Esophagus (tissue), 2 donors: ENCODE measurements around the gene ACAP2. TPM values are rescaled to one million over a fixed set of nuclear protein-coding genes. Genes with fewer than 3 reads are reported as not detected.
A peak's percentile ranks its signal among the peaks of the same experiment; 100 is the strongest.
"Not testable (repeated sequence)": the region's sequence is repeated elsewhere in the genome, so short reads cannot be mapped to it uniquely, and the experiment has no call there.

Source experiments
- H3K27ac ChIP-seq, 2 donors: one replicate each; pipeline ENCODE4 v1.5.1; 2013; ENCODE audit warnings: low read depth in 2 of 2, mild to moderate bottlenecking in 2 of 2, inconsistent platforms in 1 of 2, low read length in 1 of 2, moderate library complexity in 1 of 2
- H3K27me3 ChIP-seq, 2 donors: one replicate each; pipeline ENCODE4 v1.6.1; 2013; ENCODE audit warnings: low read length in 2 of 2, control low read depth in 1 of 2, mild to moderate bottlenecking in 1 of 2; ENCODE audit not compliant: insufficient read depth in 2 of 2, control insufficient read depth in 1 of 2
- H3K36me3 ChIP-seq, 2 donors: one replicate each; pipeline ENCODE4 v1.6.1; 2013; ENCODE audit warnings: low read length in 1 of 2; ENCODE audit not compliant: control insufficient read depth in 2 of 2, insufficient read depth in 2 of 2
- H3K4me1 ChIP-seq, 2 donors: one replicate each; pipeline ENCODE4 v1.6.1; 2013; ENCODE audit warnings: low read length in 1 of 2; ENCODE audit not compliant: control insufficient read depth in 2 of 2, insufficient read depth in 2 of 2
- H3K4me3 ChIP-seq, 2 donors: one replicate each; pipeline ENCODE4 v1.5.1; 2013; ENCODE audit warnings: low read length in 2 of 2, mild to moderate bottlenecking in 2 of 2, low read depth in 1 of 2, moderate library complexity in 1 of 2
- H3K9me3 ChIP-seq, 2 donors: one replicate each; pipeline ENCODE4 v1.6.1; 2013; ENCODE audit warnings: mild to moderate bottlenecking in 2 of 2, low read depth in 1 of 2, low read length in 1 of 2, moderate library complexity in 1 of 2; ENCODE audit not compliant: control insufficient read depth in 2 of 2, insufficient read depth in 1 of 2
- WGBS, 2 donors: extraction: QIAGEN DNeasy Blood & Tissue Kit; methylation state at CpG; one replicate each; pipeline ENCODE4 v1.1.7; 2013; 5-methylcytosine and 5-hydroxymethylcytosine counted together
- polyA plus RNA-seq, 2 donors: library from polyadenylated mRNA; stranded (reverse); fragments of 200-250 nt; gene quantifications; one replicate each; pipeline ENCODE4 v1.2.3, GENCODE V29; 2013
- donor health status: healthy with polysubstance abuse.
- donor health status: Bipolar disorder and iron deficiency.

Gene ACAP2
- polyA plus RNA-seq, 2 donors, result 11.9 to 12.5 TPM

GRCh38 chr3:195365371-195365770, 77.4 kb downstream of the ACAP2 start:
- Histone ChIP-seq H3K9me3 (no peaks in the 10 kb centered on the region), H3K27me3 (no peaks in the 10 kb centered on the region), H3K27ac (no peak overlapping the region), H3K4me1 (no peaks in the 10 kb centered on the region), H3K36me3 (peaks cover 0 to 2% of the 10 kb centered on the region in 2 donors), H3K4me3 (no peak overlapping the region)
- 93 to 94% methylated on average over 2 of the region's 2 CpGs for WGBS, 2 donors

- 70 to 76% methylated on average over 2 of the region's 2 CpGs for WGBS, 2 donors
- not testable (repeated sequence) for H3K4me3 ChIP-seq, H3K9me3 ChIP-seq, H3K27ac ChIP-seq, H3K36me3 ChIP-seq, H3K4me1 ChIP-seq, H3K27me3 ChIP-seq
These were observed 85.0 kb downstream of the ACAP2 start for GRCh38 chr3:195357797-195358196.

DNA sequence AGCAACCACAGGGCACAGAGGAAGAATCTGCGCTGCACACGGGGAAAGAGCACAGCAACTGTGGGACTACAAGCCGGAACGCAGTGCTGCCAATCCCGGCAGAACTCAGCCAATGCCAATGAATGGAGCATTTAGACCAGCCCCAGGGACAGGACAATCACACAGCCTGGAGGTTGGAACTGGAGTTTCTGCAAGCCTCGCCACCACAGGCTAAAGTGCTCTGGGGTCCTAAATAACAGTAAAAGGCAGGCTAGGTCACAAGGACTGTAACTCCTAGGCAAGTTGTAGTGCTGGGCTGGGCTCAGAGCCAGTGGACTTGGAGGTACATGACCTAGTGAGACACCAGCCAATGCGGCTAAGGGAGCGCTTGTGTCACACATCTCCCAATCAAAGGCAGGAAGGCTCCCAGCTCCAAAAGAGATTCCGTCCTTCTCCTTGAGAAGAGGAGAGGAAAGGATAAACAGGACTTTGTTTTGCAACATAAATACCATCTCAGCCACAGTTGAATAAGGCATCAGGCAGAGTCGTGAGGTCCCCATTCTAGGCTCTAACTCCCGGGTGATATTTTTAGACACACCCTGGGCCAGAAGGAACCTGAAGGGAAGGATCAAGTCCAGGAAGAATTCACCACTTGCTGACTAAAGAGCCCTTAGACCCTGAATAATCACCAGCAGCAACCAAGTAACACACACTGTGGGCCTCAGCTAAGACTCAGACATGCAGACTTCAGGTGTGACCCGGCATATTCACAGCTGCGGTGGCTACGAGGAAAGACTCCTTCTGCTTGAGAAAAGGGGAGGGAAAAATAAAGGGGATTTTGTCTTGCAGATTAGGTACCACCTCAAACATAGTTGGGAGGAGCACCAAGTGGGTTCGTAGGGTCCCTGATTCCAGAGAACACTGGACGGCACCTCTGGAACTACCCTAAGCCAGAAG, 86.4 kb downstream of the ACAP2 start:
- H3K4me1 ChIP-seq, result peaks cover 2 to 6% of the 10 kb centered on the region in 2 donors
- peaks cover 0 to 4% of the 10 kb centered on the region in 2 donors for H3K36me3 ChIP-seq
- no peak overlapping the region for H3K4me3 ChIP-seq
- no peaks in the 10 kb centered on the region for H3K27me3 ChIP-seq
- H3K9me3 ChIP-seq, result no peaks in the 10 kb centered on the region
- WGBS, 2 donors, result 84 to 91% methylated on average over 16 of the region's 16 CpGs
- H3K27ac ChIP-seq, result no peak overlapping the region

GRCh38 chr3:195354009-195354408, 88.8 kb downstream of the ACAP2 start:
- H3K4me3 ChIP-seq, H3K27me3 ChIP-seq, H3K27ac ChIP-seq, H3K9me3 ChIP-seq, H3K4me1 ChIP-seq, H3K36me3 ChIP-seq: not testable (repeated sequence)
- WGBS, 2 donors, result 50 to 64% methylated on average over 2 of the region's 2 CpGs

- H3K27ac ChIP-seq, result peak overlapping the region in 1 of 2 donors; percentile 31
- peaks cover 0 to 4% of the 10 kb centered on the region in 2 donors for H3K36me3 ChIP-seq
- no peaks in the 10 kb centered on the region for H3K9me3 ChIP-seq
- WGBS, 2 donors, result 88 to 89% methylated on average over 4 of the region's 4 CpGs
- H3K4me3 ChIP-seq, result no peak overlapping the region
- peaks cover 2 to 6% of the 10 kb centered on the region in 2 donors for H3K4me1 ChIP-seq
- no peaks in the 10 kb centered on the region for H3K27me3 ChIP-seq
These were observed 89.8 kb downstream of the ACAP2 start for GRCh38 chr3:195352895-195353488.

DNA sequence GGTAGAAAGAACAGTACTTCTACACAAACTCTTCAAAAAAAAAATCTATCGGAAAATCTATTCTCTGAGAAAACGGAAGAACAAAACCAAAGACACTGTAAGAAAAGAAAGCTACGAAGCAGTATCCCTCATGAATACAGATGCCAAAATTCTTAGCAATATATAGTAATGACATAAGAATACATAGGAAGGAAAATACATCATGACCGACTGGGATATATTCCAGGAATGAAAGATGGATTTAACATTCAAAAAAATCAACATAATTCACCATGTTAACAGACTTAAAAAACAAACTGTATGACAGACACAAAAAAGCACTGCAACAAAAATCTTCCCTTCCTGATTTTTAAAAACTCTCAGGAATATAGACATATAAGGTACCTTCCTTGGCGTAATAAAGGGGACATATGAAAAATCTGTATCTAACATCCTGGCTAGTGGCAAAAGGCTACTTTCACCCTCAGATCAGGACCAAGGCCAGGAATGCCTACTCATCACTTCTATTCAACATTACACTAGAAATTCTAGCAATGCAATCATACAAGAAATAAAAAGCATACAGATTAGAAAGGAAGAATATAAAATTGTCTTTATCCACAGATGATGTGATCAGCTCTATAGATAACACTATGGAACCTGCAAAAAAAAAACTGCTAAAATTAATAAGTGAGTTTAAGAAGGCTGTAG, 94.2 kb downstream of the ACAP2 start:
- 86 to 91% methylated on average over 5 of the region's 5 CpGs for WGBS, 2 donors
- H3K36me3 ChIP-seq, result no peaks in the 10 kb centered on the region

DNA sequence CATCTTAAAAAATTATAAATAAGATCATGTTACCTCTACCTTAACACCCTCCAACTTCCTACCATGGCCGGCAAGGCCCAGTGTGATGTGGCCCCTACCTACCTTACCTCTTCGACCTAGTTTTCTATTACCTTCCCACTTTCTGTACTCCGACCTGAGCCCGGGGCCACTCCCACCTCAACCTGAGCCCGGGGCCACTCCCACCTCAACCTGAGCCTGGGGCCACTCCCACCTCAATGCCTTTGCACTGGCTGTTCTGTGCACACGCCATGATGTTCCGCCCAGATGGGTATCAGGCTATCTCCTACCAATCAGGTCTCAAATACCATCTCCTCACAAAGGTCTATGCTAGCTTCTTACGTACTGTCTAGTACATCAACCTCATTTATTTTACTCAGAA, 105.1 kb downstream of the ACAP2 start:
- Histone ChIP-seq H3K27me3 (no peaks in the 10 kb centered on the region), H3K36me3 (peaks cover 0 to 2% of the 10 kb centered on the region in 2 donors), H3K9me3 (no peaks in the 10 kb centered on the region), H3K4me3 (no peak overlapping the region), H3K27ac (no peak overlapping the region), H3K4me1 (no peaks in the 10 kb centered on the region)
- 93 to 96% methylated on average over 8 of the region's 8 CpGs for WGBS, 2 donors

More for the DNA sequence above, 94.2 kb downstream of the ACAP2 start:
- H3K27ac ChIP-seq, result no peak overlapping the region
- H3K27me3 ChIP-seq, result no peaks in the 10 kb centered on the region
- H3K4me1 ChIP-seq, result no peaks in the 10 kb centered on the region
- H3K9me3 ChIP-seq, result no peaks in the 10 kb centered on the region
- H3K4me3 ChIP-seq, result no peak overlapping the region

- Histone ChIP-seq H3K36me3 (peaks cover 0 to 3% of the 10 kb centered on the region in 2 donors), H3K4me1 (no peaks in the 10 kb centered on the region), H3K4me3 (no peak overlapping the region), H3K9me3 (no peaks in the 10 kb centered on the region), H3K27me3 (no peaks in the 10 kb centered on the region), H3K27ac (no peak overlapping the region)
- WGBS, 2 donors, result 82 to 97% methylated on average over 1 of the region's 1 CpG
These were observed 107.9 kb downstream of the ACAP2 start for GRCh38 chr3:195334967-195335366.

- peaks cover 0 to 6% of the 10 kb centered on the region in 2 donors for H3K9me3 ChIP-seq
These were observed 123.8 kb downstream of the ACAP2 start for GRCh38 chr3:195319060-195319459.

More at GRCh38 chr3:195319060-195319459, 123.8 kb downstream of the ACAP2 start:
- H3K4me1 ChIP-seq, result no peaks in the 10 kb centered on the region
- no peak overlapping the region for H3K4me3 ChIP-seq
- WGBS, 2 donors, result 95 to 97% methylated on average over 5 of the region's 5 CpGs
- H3K27ac ChIP-seq, result no peak overlapping the region
- peaks cover 3 to 10% of the 10 kb centered on the region in 2 donors for H3K36me3 ChIP-seq
- H3K27me3 ChIP-seq, result no peaks in the 10 kb centered on the region
